HG02981 (cell line): ENCODE data around the gene RFT1.
"Not testable (repeated sequence)": the region's sequence is repeated elsewhere in the genome, so short reads cannot be mapped to it uniquely, and the experiment has no call there.

Experiments
- ATAC-seq: cut with Tn5 transposase; IDR thresholded peaks from one replicate; pipeline ENCODE4 v1.9.1; 2021; ENCODE audit warnings: mild to moderate bottlenecking, moderate library complexity; ENCODE audit not compliant: unreplicated experiment

The RFT1 gene

GRCh38 chr3:53072653-53073552 lies 57.3 kb downstream of the RFT1 start:
- ATAC-seq, result peak; percentile 77

GRCh38 chr3:53071882-53072431 lies 58.3 kb downstream of the RFT1 start:
- no peak for ATAC-seq

GRCh38 chr3:53069422-53070068 lies 60.7 kb downstream of the RFT1 start:
- ATAC-seq, result no peak

- no peak for ATAC-seq
These were observed 62.1 kb downstream of the RFT1 start for GRCh38 chr3:53068176-53068575.

GRCh38 chr3:53067567-53067966 lies 62.7 kb downstream of the RFT1 start:
- ATAC-seq, result no peak

- ATAC-seq, result no peak
These were observed 64.3 kb downstream of the RFT1 start for GRCh38 chr3:53065841-53066480.

DNA sequence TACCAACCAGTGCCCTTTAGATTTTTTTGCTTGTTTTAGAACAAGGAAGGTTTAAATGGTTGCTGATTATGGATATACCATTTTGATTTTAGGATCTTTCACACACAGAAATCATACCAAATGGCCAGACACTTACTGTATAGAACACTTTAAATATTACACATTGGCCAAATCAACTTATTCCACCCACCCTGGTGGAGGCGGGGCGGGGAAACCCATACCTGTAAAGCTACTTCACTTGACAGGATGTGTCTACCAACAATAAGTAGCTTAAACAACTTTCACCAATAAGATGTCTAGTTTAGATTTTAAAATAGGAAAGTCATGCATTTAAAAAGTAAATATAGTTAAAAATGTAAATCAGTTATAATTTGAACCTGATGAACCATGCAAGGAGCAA lies 67.3 kb downstream of the RFT1 start:
- no peak for ATAC-seq

DNA sequence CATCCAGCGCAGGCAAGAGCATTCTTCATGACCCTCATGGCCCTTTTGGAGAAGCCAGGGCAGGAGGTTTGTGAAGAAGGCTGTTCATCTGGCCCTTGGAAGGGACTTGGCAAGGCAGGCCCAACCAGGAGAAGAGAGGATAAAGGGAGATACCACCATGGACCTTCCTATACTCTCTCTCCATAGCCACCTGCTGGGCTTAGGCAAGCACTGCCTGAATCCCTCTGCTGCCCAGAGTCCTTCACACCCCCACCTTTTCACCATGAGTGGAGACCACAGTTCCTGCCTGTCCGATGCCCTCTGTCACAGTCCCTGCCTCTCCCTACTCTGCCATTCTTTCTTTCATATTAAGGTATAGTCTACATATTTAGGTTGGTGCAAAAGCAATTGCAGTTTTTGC lies 73.8 kb downstream of the RFT1 start:
- ATAC-seq, result no peak

DNA sequence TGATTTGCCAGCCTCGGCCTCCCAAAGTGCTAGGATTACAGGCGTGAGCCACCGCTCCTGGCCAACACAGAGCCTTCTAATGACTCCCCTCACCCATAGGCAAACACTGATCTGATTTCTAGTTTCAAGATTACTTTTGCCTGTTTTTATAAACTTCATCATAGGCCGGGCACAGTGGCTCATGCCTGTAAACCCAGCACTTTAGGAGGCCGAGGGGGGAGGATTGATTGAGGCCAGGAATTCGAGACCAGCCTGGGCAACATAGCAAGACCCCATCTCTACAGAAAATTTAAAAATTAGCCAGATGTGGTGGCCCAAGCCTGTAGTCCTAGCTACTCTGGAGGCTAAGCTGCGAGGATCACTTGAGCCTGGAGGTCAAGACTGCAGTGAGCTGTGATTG lies 76.0 kb downstream of the RFT1 start:
- ATAC-seq, result not testable (repeated sequence)

GRCh38 chr3:53051929-53052328 lies 78.3 kb downstream of the RFT1 start:
- no peak for ATAC-seq

- no peak for ATAC-seq
These were observed 80.2 kb downstream of the RFT1 start for GRCh38 chr3:53049987-53050386.

GRCh38 chr3:53046171-53047170 lies 83.8 kb downstream of the RFT1 start:
- ATAC-seq, result peak; percentile 27

- ATAC-seq, result peak; percentile 49
These were observed 84.6 kb downstream of the RFT1 start, which contains the start of gene SFMBT1 for GRCh38 chr3:53045518-53046170. Gene SFMBT1 (minus strand): TSS chr3:53046073. CDS start chr3:52969128, 76,945 bp downstream.

GRCh38 chr3:53044711-53045517 lies 85.3 kb downstream of the RFT1 start:
- peak; percentile 45 for ATAC-seq

DNA sequence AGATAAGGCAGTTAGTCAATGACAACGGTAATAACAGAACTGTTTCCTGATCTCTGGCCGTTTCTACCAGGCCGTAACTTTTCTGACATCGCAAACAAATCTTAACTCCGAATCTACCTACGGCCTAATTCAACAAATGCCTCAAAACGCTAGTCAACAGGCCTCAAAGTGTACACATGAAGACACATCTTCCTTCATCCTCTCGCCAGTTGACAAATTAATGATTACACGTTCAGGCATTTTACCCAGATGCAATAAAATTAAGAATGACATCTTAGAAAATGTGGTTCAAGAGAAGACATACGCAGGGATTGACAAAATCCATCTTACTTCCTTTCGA lies 85.9 kb downstream of the RFT1 start:
- no peak for ATAC-seq

- no peak for ATAC-seq
These were observed 86.5 kb downstream of the RFT1 start for GRCh38 chr3:53043738-53044137.

DNA sequence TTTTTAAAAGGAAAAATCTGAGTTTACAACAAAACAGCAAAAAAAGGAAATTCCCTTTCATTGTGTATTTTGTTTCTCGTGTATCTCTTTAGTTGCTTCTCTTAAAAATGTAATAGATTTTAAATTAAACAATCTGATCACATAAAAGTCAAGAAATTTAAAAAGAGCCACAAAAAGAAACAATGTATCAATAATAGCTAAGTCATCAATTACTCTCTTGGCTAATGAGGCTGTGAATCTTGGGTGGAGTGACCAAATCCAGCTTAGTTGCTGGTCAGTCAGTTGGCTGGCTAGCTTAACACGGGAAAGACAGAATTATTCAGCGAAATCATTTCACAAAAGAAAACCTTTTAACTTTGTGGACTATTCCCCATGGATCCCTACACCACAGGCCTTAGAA lies 87.6 kb downstream of the RFT1 start:
- no peak for ATAC-seq

DNA sequence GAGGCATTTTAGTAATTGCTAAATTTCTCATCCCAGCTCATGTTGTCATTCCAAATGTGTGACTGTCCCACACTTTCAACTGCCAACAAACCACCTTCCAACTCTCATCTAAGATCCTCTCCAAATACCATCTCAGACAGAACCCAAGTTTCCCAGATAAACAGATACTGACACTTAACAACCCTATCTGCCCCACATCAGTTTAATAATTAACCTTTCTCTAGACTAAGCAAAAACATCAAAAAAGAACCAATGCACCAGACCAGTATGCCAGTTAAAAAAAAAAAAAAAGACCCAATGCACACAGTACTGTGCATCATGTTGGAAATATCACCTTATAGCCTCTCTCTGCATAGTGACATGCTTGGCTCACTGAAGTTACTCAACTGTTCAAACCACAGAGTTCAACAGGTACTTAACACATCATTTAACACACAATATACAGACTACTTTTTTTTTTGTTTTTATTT lies 89.8 kb downstream of the RFT1 start:
- ATAC-seq, result no peak

DNA sequence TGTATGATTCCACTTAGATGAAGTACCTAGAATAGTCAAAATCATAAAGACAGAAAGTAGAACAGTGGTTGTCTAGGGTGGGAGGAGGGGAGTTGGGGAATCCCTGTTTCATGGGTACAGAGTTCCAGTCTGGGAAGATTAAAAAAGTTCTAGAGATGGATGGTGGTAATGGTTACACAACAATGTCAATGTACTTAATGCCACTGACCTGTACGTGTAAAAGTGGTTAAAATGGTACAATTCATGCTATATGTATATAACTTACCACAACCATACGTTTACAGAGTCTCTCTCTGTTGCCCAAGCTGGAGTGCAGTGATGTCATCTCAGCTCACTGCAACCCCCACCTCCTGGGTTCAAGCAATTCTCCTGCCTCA lies 90.9 kb downstream of the RFT1 start:
- no peak for ATAC-seq
